Stomach (tissue), 4 donors: ENCODE data around the gene FHL1.

Experiments used
- CTCF ChIP-seq, 7 experiments: fragments of 450-650 bp in 4 of 7; fragments of 200-600 bp in 3 of 7; sonication (generic) in 3 of 7; IDR thresholded peaks; one replicate each; pipeline ENCODE4 v1.5.1; 2016 to 2019; ENCODE audit warnings: antibody characterized with exemption in 7 of 7, control low read depth in 2 of 7, mild to moderate bottlenecking in 1 of 7
- POLR2A ChIP-seq, 4 donors: fragments of 450-650 bp; IDR thresholded peaks; one replicate each; pipeline ENCODE4 v1.6.1; 2016; ENCODE audit warnings: antibody characterized with exemption in 4 of 4, control low read depth in 2 of 4, mild to moderate bottlenecking in 1 of 4, moderate library complexity in 1 of 4
- POLR2AphosphoS5 ChIP-seq, 3 donors: sonication (generic); formaldehyde crosslinking; IDR thresholded peaks; one replicate each; pipeline ENCODE4 v1.6.1; 2016; ENCODE audit warnings: antibody characterized with exemption in 3 of 3

GRCh38 chrX:136115904-136116297, 31.4 kb upstream of the FHL1 start:
- TF ChIP-seq CTCF (IDR thresholded peaks at IDR 0.05), result no peak
- no peak for TF ChIP-seq POLR2A (IDR thresholded peaks at IDR 0.05)
- no peak for TF ChIP-seq POLR2AphosphoS5 (IDR thresholded peaks at IDR 0.05)
